LoVo (cell line): ENCODE results near the gene MOXD1.
A peak's percentile ranks its signal among the peaks of the same experiment; 100 is the strongest.
"Not testable (repeated sequence)": the region's sequence is repeated elsewhere in the genome, so short reads cannot be mapped to it uniquely, and the experiment has no call there.

Experiments
- DNase-seq: peaks from one replicate; pipeline ENCODE4 v3.0.0-alpha.2; 2016; ENCODE audit warnings: low spot score

MOXD1 gene

GRCh38 chr6:132354517-132355167 lies 46.6 kb downstream of the MOXD1 start:
- no peak for DNase-seq

DNA sequence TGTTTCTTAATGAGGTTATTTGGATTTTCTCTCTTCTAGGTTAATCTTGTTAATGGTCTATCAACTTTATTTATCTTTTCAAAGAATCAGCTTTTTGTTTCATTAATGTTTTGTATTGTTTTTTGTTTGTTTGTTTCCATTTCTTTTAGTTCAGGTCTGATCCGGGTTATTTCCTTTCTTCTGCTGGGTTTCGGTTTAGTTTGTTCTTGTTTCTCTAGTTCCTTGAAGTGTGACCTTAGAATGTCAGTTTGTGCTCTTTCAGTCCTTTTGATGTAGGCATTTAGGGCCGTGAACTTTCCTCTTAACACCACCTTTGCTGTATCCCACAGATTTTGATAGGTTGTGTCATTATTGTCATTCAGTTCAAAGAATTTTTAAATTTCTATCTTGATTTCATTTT lies 49.3 kb downstream of the MOXD1 start:
- DNase-seq, result not testable (repeated sequence)

GRCh38 chr6:132348231-132348630 lies 53.0 kb downstream of the MOXD1 start:
- DNase-seq, result no peak

GRCh38 chr6:132344811-132345210 lies 56.5 kb downstream of the MOXD1 start:
- DNase-seq, result no peak

GRCh38 chr6:132341646-132342045 lies 59.6 kb downstream of the MOXD1 start:
- no peak for DNase-seq

GRCh38 chr6:132334521-132334885 lies 66.8 kb downstream of the MOXD1 start:
- no peak for DNase-seq

DNA sequence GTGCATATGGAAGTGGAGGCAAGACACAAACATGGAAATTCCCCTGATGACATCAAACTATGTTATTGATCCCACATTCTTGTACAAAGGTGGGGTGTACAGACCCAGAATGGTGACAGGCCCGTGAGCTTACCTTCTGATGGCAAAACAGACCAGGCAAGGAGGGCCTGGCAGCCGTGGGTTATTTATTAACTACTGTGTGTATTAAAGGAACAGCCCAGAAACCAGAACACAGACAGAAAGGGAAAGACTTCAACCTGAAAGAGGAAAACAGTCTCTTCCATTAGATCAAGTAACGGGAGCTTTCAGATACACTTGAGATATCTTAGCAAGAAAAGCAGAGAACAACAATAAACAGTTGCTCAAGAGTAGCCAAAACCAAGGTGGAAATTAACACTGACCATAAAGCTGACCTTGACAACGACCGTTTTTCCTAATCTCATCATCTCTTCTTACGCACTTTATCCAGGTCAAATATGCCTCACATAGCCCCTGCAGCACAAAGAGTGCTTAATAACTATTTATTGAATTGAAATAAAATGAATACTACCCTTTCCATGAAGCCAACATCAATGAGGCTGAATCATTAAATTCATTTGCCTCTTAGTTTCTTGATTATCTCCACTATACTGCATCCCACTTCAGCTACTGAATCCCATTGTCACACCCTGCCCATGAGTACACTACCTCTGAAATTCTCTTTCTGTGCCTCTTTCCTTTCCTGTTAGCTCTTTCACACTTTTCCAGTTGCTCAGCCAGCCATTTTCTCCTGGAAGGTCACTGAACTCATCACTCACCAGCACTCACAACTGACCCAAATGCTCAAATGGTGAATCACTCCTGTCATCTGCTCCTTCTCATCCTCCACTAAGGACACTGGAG lies 67.4 kb downstream of the MOXD1 start:
- DNase-seq, result peak; percentile 79

DNA sequence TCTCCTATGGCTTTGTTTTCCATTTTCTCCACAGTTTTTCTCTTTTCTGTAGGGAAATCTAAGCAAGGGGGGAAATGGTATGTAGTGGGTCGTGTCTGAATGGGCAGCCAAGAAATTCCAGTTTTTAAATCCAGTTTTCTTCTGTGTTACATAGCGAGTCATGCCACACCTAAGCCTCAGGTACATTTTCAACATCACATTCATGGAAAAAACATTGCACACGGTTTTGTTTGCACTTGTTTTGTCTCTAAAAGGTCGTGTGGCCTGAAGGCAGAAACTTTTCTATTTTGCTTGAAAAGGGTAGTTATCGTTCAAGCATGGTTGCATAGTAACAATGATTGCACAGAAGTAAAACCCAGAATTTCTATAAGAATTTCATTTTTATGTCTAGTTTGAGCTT lies 70.5 kb downstream of the MOXD1 start:
- DNase-seq, result no peak

- no peak for DNase-seq
Observed at GRCh38 chr6:132322398-132322797, 78.9 kb downstream of the MOXD1 start.

GRCh38 chr6:132320007-132320406 lies 81.3 kb downstream of the MOXD1 start:
- DNase-seq, result no peak

DNA sequence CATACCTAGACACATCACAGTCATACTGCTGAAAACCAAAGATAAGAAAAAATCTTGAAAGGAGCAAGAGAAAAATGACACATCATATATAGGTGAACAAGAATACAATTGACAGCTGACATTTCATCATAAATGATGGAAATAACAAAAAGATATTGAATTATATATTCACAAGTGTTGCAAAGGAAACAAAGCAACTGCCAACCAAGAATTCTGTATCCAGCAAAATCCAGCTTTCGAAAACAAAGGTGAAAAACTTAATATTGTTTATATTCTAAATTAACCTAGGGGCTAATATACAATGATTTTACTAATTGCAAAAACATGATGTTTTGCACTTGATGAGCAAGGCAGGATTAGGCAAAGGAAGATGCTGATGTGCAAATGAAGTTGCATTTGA lies 84.3 kb downstream of the MOXD1 start:
- no peak for DNase-seq

GRCh38 chr6:132314432-132314831 lies 86.8 kb downstream of the MOXD1 start:
- DNase-seq, result no peak

GRCh38 chr6:132310921-132311320 lies 90.4 kb downstream of the MOXD1 start:
- no peak for DNase-seq

GRCh38 chr6:132310151-132310550 lies 91.1 kb downstream of the MOXD1 start:
- DNase-seq, result not testable (repeated sequence)

DNA sequence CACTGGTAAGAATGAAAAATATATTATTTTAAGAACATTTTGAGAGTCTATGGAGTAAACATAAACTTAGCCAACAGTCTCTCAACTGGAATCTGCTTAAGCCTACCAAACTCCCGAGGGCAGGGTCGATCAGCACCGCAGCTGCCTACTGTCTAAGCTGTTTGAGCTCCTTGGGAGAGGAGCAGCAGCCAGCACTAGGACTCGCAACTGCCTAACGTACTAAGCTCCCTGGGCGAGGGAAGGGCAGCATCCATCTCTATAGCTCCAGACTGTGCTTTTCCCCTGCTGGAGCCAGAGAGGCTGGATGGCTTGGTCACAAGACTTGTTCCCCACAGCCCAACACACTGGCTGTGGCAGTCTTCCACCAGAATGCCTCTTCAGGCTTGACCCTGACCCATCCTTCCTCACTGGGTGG lies 96.4 kb downstream of the MOXD1 start:
- no peak for DNase-seq

DNA sequence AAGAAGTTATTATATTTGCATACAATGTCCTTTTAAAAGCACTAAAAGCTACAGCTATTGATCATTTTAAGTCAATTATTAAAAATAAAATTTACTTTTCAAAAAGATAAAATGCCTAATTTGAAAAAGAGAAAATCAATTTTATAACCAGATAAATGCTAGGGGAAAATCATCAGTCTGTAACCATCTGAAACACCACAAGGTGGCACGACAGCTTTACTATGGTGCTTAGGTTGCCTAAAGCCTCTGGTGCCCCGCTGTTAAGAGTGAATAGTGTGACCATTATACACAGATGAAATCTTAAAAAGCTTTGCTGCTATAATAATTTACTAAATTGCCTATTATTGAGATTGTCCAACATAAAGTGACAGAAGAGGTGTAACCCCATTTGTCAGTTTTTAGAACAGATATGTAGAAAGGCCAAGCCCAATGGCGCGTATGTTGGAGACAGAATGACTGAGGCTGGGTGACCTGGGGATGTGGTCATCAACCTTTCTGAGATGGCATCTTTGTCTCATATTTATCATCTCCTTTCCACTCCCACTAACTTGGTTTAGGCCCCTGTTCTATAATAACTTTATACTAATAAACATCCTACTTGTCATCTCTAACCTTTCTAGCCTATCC lies 100.8 kb downstream of the MOXD1 start:
- DNase-seq, result peak; percentile 52

GRCh38 chr6:132298344-132298949 lies 102.8 kb downstream of the MOXD1 start:
- DNase-seq, result peak; percentile 19

DNA sequence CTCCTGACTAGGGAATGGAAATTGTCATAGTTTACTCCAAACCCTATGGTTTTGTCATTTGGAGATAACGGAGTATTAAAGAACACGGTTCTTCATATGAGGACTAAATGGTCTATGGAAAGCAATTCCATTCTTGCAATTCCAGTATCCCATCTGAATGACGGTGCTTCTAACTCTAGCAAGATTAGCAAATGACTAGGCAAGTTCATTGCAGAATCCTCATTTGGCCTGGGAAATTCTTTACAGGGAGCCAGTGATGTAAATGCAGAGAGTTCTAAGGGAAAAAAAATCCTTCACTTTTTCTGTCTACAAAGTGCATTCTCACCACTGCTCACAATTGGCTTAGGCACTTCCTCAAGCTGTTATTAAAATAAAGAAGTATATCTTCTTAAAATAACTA lies 111.5 kb downstream of the MOXD1 start:
- DNase-seq, result no peak

GRCh38 chr6:132287101-132287500 lies 114.2 kb downstream of the MOXD1 start:
- no peak for DNase-seq

DNA sequence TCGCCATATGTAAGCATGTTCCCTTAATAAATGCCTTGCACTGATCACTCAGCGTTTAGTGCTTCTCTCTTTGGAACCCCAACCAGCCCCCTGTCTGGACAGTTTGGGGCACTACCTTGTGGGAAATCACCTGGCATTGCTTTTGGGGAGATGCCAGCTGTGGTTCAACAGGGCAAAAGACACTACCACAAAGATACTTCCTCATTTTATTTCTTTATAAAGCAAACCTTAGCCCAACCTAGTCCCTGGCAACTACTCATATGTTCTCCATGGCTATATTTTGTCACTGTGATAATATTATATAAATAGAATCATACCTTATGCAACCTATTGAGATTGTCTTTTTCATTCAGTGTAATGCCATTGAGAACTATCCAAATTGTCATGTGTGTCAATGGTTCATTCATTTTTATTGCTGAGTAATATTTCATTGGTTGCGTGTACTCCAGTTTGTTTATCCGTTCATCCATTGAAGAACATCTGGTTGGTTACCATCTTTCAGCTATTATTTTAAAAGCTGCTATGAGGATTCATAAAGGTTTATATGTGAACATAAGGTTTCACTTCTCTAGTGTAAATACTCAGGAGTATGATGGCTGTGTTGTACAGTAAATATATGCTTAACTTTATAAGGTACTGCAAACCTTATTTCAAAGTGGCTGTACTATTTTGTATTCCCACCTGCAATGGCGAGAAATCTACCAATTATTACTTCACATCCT lies 114.8 kb downstream of the MOXD1 start:
- DNase-seq, result no peak

DNA sequence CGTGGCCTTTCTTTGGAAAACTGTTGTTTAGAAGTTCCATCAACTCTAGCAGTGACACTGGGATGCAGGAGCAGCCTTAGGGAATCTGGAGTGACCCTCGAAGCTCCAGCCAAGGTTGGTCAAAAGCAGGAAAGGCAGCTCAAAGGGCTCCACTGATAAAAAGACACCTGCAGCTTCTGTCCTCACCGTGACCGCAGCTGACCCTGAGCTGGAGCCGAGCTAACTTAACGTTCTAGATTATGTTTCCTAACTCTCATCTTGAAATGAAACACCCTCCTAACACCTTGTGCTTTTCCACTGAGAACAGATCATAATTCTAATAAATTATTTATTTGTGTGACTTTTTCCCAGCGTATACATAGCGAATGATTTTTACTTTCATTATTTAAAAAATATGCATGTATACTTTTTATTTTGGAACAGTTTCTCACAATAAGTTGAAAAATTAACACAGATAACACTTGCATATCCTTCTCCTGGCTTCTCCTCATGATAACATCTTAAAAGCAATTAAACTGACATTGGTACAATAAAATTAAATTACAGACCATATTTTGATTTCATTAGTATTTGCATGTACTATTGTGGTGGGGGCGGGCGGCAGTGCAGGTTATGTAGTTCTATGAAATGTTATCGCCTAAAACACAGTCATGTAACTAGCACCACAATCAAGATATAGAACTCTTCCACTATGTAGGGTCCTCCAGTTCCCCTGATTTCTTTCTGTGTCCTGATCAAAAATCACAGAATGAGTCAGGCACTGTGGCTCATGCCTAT lies 116.1 kb downstream of the MOXD1 start:
- no peak for DNase-seq
